Measurements from ENCODE around the gene RANBP17.

The RANBP17 gene

DNA sequence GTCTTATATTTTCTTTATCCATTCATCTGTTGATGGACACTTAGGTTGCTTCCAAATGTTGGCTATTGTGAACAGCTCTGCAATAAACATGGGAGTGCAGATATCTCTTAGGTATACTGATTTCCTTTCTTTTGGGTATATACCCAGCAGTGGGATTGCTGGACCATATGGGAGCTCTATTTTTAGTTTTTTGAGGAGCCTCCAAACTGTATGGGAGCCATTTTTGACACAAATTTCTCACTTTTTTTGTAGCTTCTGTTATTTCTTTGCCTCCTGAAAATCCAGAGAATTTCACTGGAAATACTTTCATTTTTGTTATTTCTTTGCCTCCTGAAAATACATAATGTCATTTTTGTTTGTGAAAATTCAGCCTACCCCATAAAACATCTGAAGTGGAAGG is 15.0 kb upstream of the RANBP17 start:
- DNase-seq (ENCODE audit: low read depth in 2 of 2): no peak
- TF ChIP-seq, protein P1, sequence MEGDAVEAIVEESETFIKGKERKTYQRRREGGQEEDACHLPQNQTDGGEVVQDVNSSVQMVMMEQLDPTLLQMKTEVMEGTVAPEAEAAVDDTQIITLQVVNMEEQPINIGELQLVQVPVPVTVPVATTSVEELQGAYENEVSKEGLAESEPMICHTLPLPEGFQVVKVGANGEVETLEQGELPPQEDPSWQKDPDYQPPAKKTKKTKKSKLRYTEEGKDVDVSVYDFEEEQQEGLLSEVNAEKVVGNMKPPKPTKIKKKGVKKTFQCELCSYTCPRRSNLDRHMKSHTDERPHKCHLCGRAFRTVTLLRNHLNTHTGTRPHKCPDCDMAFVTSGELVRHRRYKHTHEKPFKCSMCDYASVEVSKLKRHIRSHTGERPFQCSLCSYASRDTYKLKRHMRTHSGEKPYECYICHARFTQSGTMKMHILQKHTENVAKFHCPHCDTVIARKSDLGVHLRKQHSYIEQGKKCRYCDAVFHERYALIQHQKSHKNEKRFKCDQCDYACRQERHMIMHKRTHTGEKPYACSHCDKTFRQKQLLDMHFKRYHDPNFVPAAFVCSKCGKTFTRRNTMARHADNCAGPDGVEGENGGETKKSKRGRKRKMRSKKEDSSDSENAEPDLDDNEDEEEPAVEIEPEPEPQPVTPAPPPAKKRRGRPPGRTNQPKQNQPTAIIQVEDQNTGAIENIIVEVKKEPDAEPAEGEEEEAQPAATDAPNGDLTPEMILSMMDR (IDR thresholded peaks at IDR 0.05; ENCODE audit: low read depth, low read length): no peak
- H3K4me3 ChIP-seq (replicated peaks in 1 of 2; ENCODE audit: low read depth in 2 of 2, low read length in 2 of 2): no peak overlapping the region

DNA sequence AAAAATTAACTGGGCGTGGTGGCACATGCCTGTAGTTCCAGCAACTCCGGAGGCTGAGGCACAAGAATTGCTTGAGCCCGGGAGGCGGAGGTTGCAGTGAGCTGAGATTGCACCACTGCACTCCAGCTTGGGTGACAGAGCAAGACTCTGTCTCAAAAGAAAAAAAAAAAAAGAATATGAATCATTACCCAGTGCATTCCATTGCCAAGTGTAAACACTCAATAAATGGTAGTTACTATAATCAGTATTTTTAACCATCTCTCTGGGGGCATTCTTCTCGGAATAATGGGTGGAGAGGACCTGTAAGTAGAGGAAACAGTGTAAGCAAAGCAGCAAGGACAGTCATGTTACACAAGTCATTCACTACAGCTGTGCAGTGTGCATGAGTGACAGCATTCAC is 13.8 kb upstream of the RANBP17 start:
- no peak overlapping the region for H3K4me3 ChIP-seq (replicated peaks in 1 of 2; ENCODE audit: low read depth in 2 of 2, low read length in 2 of 2)
- peak in 1 of 2 donors; percentile 76 for DNase-seq (ENCODE audit: low read depth in 2 of 2)
- TF ChIP-seq, protein P1 (IDR thresholded peaks at IDR 0.05; ENCODE audit: low read depth, low read length): no peak

DNA sequence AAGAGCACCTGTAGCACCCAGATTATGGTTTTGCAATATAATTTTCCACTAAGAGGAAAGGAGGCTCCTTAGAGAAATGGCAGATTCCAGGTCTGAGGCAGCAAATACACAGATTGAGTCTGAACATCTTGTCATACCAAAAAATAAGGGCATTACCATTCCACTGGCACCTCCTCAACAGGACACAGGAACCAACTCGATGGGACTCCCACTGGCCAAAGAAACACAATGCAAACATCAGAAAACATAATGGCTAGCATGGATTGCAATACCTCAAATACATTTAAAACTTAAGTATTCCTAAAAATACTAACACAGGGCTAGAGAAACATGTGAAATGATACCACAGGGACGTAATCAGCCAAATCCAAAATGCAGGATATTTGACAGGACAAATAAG is 12.4 kb upstream of the RANBP17 start:
- no peak for DNase-seq (ENCODE audit: low read depth in 2 of 2)
- no peak overlapping the region for H3K4me3 ChIP-seq (replicated peaks in 1 of 2; ENCODE audit: low read depth in 2 of 2, low read length in 2 of 2)
- TF ChIP-seq, protein P1 (IDR thresholded peaks at IDR 0.05; ENCODE audit: low read depth, low read length): peak; percentile 7

- peak; percentile 21 for DNase-seq (ENCODE audit: low read depth in 2 of 2)
- TF ChIP-seq, protein P1 (IDR thresholded peaks at IDR 0.05; ENCODE audit: low read depth, low read length): no peak
- no peak overlapping the region for H3K4me3 ChIP-seq (replicated peaks in 1 of 2; ENCODE audit: low read depth in 2 of 2, low read length in 2 of 2)
Measured at GRCh38 chr5:170854566-170854965, 7.3 kb upstream of the RANBP17 start.

DNA sequence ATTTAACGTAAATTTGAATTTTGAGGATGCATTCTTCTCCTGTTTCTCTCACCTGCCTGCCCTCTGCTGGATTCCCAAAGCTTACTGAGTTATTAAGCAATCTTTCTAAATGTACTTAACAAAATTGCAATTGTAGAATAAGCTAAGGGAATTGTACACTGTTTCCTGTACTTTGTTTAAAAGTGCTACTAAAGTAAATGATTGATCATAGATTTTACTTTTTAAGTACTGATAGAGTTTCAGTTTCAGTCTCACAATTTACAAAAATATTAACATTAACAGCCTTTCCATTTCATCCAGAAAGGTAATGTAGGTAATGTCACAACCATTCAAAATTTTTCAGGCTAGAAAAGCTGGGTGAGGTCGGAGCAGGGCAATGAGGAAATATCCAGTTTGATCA is 4.8 kb upstream of the RANBP17 start:
- DNase-seq (ENCODE audit: low read depth in 2 of 2): no peak
- TF ChIP-seq, protein P1 (IDR thresholded peaks at IDR 0.05; ENCODE audit: low read depth, low read length): no peak

DNA sequence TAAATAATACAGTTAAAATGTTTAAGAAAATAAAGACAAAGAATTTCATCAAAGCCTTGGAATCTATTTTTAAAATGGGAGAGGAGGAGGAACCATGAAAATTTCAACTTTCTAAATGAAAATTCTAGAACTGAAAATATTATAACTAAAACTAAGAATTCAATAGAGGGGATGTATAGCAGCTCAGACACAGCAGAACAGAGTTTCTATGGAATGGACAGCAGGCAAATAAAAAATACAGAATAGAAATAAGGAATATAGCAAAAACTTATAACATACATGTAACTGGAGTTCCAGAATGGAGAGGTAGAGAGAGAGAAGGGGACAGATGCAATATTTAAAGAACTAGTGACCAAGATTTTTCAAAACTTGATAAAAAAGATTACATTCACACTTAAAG is 1.4 kb upstream of the RANBP17 start:
- H3K4me3 ChIP-seq (replicated peaks in 1 of 2; ENCODE audit: low read depth in 2 of 2, low read length in 2 of 2): no peak overlapping the region
- no peak for DNase-seq (ENCODE audit: low read depth in 2 of 2)
- TF ChIP-seq, protein P1 (IDR thresholded peaks at IDR 0.05; ENCODE audit: low read depth, low read length): no peak

More for the DNA sequence above, 4.8 kb upstream of the RANBP17 start:
- no peak overlapping the region for H3K4me3 ChIP-seq (replicated peaks in 1 of 2; ENCODE audit: low read depth in 2 of 2, low read length in 2 of 2)

Data from cardiac fibroblast (primary cell).